HEK293 (cell line): Measurements from ENCODE around the gene PPP2R3C.

Experiments
- KLF10 ChIP-seq: fragments of 450-650 bp; IDR thresholded peaks from 2 replicates; pipeline ENCODE4 v1.5.1; 2018; ENCODE audit warnings: missing biosample characterization, mild to moderate bottlenecking, missing genetic modification characterization
- KLF7 ChIP-seq: fragments of 450-650 bp; formaldehyde crosslinking; IDR thresholded peaks from 2 replicates; pipeline ENCODE4 v1.5.1; 2016; ENCODE audit warnings: missing biosample characterization, missing genetic modification characterization, borderline replicate concordance
- KLF9 ChIP-seq: fragments of 450-650 bp; formaldehyde crosslinking; IDR thresholded peaks from 2 replicates; pipeline ENCODE4 v1.5.1; 2016; ENCODE audit warnings: missing biosample characterization, missing genetic modification characterization, low read depth
- MZF1 ChIP-seq: fragments of 450-650 bp; formaldehyde crosslinking; IDR thresholded peaks from 2 replicates; pipeline ENCODE4 v1.5.1; 2017; ENCODE audit warnings: missing biosample characterization, missing genetic modification characterization, borderline replicate concordance
- PRDM1 ChIP-seq: fragments of 450-650 bp; formaldehyde crosslinking; IDR thresholded peaks from 2 replicates; pipeline ENCODE4; 2016; ENCODE audit warnings: missing biosample characterization, missing genetic modification characterization
- SALL2 ChIP-seq: fragments of 450-650 bp; formaldehyde crosslinking; IDR thresholded peaks from 2 replicates; pipeline ENCODE4 v1.5.0; 2017; ENCODE audit warnings: missing biosample characterization, mild to moderate bottlenecking, missing genetic modification characterization, borderline replicate concordance
- SP2 ChIP-seq: fragments of 450-650 bp; formaldehyde crosslinking; IDR thresholded peaks from 2 replicates; pipeline ENCODE4 v1.5.1; 2016; ENCODE audit warnings: missing biosample characterization, missing genetic modification characterization
- YY1 ChIP-seq: fragments of 450-650 bp; formaldehyde crosslinking; IDR thresholded peaks from 2 replicates; pipeline ENCODE4 v1.5.1; 2018; ENCODE audit warnings: missing biosample characterization, missing genetic modification characterization
- ZBTB7A ChIP-seq: fragments of 450-650 bp; formaldehyde crosslinking; IDR thresholded peaks from 2 replicates; pipeline ENCODE4 v1.5.1; 2016; ENCODE audit warnings: low read depth, missing biosample characterization, missing genetic modification characterization
- ZNF112 ChIP-seq: fragments of 450-650 bp; formaldehyde crosslinking; IDR thresholded peaks from 2 replicates; pipeline ENCODE4 v1.5.0; 2017; ENCODE audit warnings: missing biosample characterization, missing genetic modification characterization
- ZNF174 ChIP-seq: fragments of 450-650 bp; formaldehyde crosslinking; IDR thresholded peaks from 2 replicates; pipeline ENCODE4 v1.5.0; 2017; ENCODE audit warnings: missing biosample characterization, mild to moderate bottlenecking, missing genetic modification characterization
- ZNF184 ChIP-seq: fragments of 450-650 bp; IDR thresholded peaks from 2 replicates; pipeline ENCODE4 v1.5.1; 2018; ENCODE audit warnings: missing biosample characterization, mild to moderate bottlenecking, missing genetic modification characterization
- ZNF2 ChIP-seq: fragments of 450-650 bp; formaldehyde crosslinking; IDR thresholded peaks from 2 replicates; pipeline ENCODE4 v1.5.1; 2016; ENCODE audit warnings: missing biosample characterization, missing genetic modification characterization
- ZNF214 ChIP-seq: fragments of 450-650 bp; formaldehyde crosslinking; IDR thresholded peaks from 2 replicates; pipeline ENCODE4 v1.5.1; 2017; ENCODE audit warnings: missing biosample characterization, mild to moderate bottlenecking, missing genetic modification characterization, borderline replicate concordance
- ZNF23 ChIP-seq: fragments of 450-650 bp; formaldehyde crosslinking; IDR thresholded peaks from 2 replicates; pipeline ENCODE4 v1.5.1; 2016; ENCODE audit warnings: missing biosample characterization, missing genetic modification characterization, borderline replicate concordance
- ZNF324 ChIP-seq: fragments of 450-650 bp; formaldehyde crosslinking; IDR thresholded peaks from 2 replicates; pipeline ENCODE4 v1.5.1; 2016; ENCODE audit warnings: missing biosample characterization, missing genetic modification characterization
- ZNF335 ChIP-seq: fragments of 450-650 bp; formaldehyde crosslinking; conservative IDR thresholded peaks from 2 replicates; pipeline ENCODE4 v1.5.1; 2016; ENCODE audit warnings: missing biosample characterization, missing genetic modification characterization
- ZNF341 ChIP-seq: fragments of 450-650 bp; formaldehyde crosslinking; IDR thresholded peaks from 2 replicates; pipeline ENCODE4; 2016; ENCODE audit warnings: low read depth, missing biosample characterization, missing genetic modification characterization
- ZNF350 ChIP-seq: fragments of 450-650 bp; formaldehyde crosslinking; IDR thresholded peaks from 2 replicates; pipeline ENCODE4 v1.5.0; 2017; ENCODE audit warnings: missing biosample characterization, mild to moderate bottlenecking, missing genetic modification characterization
- ZNF501 ChIP-seq: fragments of 450-650 bp; formaldehyde crosslinking; IDR thresholded peaks from 2 replicates; pipeline ENCODE4 v1.5.1; 2016; ENCODE audit warnings: missing biosample characterization, missing genetic modification characterization
- ZNF600 ChIP-seq: fragments of 450-650 bp; formaldehyde crosslinking; IDR thresholded peaks from 2 replicates; pipeline ENCODE4 v1.5.1; 2016; ENCODE audit warnings: missing biosample characterization, missing genetic modification characterization
- ZNF629 ChIP-seq: fragments of 450-650 bp; formaldehyde crosslinking; IDR thresholded peaks from 2 replicates; pipeline ENCODE4 v1.5.1; 2017; ENCODE audit warnings: missing biosample characterization, missing genetic modification characterization
- ZNF785 ChIP-seq: fragments of 450-650 bp; formaldehyde crosslinking; IDR thresholded peaks from 2 replicates; pipeline ENCODE4 v1.5.1; 2016; ENCODE audit warnings: missing biosample characterization, missing genetic modification characterization
- ZNF792 ChIP-seq: fragments of 450-650 bp; formaldehyde crosslinking; IDR thresholded peaks from 2 replicates; pipeline ENCODE4 v1.5.1; 2016; ENCODE audit warnings: missing biosample characterization, missing genetic modification characterization
- ZSCAN16 ChIP-seq: fragments of 450-650 bp; formaldehyde crosslinking; IDR thresholded peaks from 2 replicates; pipeline ENCODE4 v1.5.1; 2016; ENCODE audit warnings: missing biosample characterization, missing genetic modification characterization
- ZXDB ChIP-seq: fragments of 450-650 bp; formaldehyde crosslinking; IDR thresholded peaks from 2 replicates; pipeline ENCODE4 v1.5.1; 2016; ENCODE audit warnings: missing biosample characterization, missing genetic modification characterization
- TF ChIP-seq, protein P1 (sequence below): fragments of 450-650 bp; formaldehyde crosslinking; IDR thresholded peaks from 2 replicates; pipeline ENCODE4 v1.5.1; 2016; ENCODE audit warnings: missing biosample characterization, missing genetic modification characterization
- TF ChIP-seq, protein P2 (sequence below): fragments of 450-650 bp; formaldehyde crosslinking; IDR thresholded peaks from 2 replicates; pipeline ENCODE4 v1.5.1; 2016; ENCODE audit warnings: missing biosample characterization, missing genetic modification characterization, low read depth
- TF ChIP-seq, protein P3 (sequence below): fragments of 450-650 bp; formaldehyde crosslinking; IDR thresholded peaks from 2 replicates; pipeline ENCODE4 v1.5.1; 2016; ENCODE audit warnings: missing biosample characterization, missing genetic modification characterization
- TF ChIP-seq, protein P4 (sequence below): fragments of 450-650 bp; formaldehyde crosslinking; IDR thresholded peaks from 2 replicates; pipeline ENCODE4 v1.5.1; 2016; ENCODE audit warnings: missing biosample characterization, missing genetic modification characterization
- TF ChIP-seq, protein P5 (sequence below): fragments of 450-650 bp; formaldehyde crosslinking; IDR thresholded peaks from 2 replicates; pipeline ENCODE4 v1.5.1; 2016; ENCODE audit warnings: missing biosample characterization, missing genetic modification characterization

The PPP2R3C gene

DNA sequence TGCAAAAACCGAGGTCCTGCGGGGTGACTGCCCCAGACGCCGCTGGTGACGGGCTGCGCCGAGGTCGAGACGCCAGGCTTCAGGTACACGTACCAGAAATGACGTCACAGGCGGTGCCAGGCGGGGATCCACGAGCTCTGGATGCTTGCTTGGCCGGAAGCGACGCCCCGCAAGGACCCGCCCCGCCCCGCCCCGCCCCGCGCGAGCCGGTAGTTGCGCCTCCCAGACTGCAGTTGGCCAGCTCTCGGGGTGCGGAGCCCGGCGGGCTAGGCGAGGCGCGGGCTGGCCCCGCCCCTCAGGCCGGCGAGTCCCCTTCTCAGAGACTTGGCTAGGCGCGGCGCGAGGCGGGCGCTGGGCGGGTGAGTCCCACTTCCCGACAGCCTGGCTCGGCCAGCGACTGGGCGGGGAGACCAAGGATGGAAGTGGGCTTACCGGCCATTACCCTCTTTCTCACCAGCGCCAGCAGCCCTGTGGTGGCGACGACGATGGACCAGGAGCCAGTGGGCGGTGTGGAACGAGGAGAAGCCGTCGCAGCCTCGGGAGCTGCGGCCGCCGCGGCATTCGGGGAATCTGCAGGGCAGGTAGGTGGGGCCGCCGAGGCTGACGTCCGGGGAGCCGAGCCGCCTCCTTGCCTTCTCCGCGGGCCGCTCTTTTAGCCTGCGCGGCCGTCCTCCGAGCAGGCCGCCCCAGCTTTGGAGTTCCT, 75.6 kb downstream of the PPP2R3C start, which contains the start of gene FAM177A1 (continued):
- peak; percentile 61; the same call in 1 of the 2 replicates for TF ChIP-seq ZNF2 (tag by site-specific recombination)
- TF ChIP-seq, protein P1, sequence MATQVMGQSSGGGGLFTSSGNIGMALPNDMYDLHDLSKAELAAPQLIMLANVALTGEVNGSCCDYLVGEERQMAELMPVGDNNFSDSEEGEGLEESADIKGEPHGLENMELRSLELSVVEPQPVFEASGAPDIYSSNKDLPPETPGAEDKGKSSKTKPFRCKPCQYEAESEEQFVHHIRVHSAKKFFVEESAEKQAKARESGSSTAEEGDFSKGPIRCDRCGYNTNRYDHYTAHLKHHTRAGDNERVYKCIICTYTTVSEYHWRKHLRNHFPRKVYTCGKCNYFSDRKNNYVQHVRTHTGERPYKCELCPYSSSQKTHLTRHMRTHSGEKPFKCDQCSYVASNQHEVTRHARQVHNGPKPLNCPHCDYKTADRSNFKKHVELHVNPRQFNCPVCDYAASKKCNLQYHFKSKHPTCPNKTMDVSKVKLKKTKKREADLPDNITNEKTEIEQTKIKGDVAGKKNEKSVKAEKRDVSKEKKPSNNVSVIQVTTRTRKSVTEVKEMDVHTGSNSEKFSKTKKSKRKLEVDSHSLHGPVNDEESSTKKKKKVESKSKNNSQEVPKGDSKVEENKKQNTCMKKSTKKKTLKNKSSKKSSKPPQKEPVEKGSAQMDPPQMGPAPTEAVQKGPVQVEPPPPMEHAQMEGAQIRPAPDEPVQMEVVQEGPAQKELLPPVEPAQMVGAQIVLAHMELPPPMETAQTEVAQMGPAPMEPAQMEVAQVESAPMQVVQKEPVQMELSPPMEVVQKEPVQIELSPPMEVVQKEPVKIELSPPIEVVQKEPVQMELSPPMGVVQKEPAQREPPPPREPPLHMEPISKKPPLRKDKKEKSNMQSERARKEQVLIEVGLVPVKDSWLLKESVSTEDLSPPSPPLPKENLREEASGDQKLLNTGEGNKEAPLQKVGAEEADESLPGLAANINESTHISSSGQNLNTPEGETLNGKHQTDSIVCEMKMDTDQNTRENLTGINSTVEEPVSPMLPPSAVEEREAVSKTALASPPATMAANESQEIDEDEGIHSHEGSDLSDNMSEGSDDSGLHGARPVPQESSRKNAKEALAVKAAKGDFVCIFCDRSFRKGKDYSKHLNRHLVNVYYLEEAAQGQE (tag by site-specific recombination): no peak
- peak; percentile 54; the same call in 1 of the 2 replicates for TF ChIP-seq MZF1 (tag by site-specific recombination)
- TF ChIP-seq ZNF629 (tag by site-specific recombination): peak; percentile 96
- peak; percentile 80 for TF ChIP-seq SP2 (tag by site-specific recombination)
- TF ChIP-seq ZNF341 (tag by site-specific recombination): peak; percentile 54
- TF ChIP-seq ZNF23 (tag by site-specific recombination): no peak
- TF ChIP-seq KLF7: 0 out of 2 replicates have a peak, but pooled peaks have one; percentile 34
- no peak for TF ChIP-seq ZNF174 (tag by site-specific recombination)
- TF ChIP-seq ZNF214 (tag by site-specific recombination): no peak
- TF ChIP-seq YY1 (tag by site-specific recombination): no peak; the same call in none of the 2 replicates
- no peak for TF ChIP-seq ZNF184
- TF ChIP-seq, protein P2, sequence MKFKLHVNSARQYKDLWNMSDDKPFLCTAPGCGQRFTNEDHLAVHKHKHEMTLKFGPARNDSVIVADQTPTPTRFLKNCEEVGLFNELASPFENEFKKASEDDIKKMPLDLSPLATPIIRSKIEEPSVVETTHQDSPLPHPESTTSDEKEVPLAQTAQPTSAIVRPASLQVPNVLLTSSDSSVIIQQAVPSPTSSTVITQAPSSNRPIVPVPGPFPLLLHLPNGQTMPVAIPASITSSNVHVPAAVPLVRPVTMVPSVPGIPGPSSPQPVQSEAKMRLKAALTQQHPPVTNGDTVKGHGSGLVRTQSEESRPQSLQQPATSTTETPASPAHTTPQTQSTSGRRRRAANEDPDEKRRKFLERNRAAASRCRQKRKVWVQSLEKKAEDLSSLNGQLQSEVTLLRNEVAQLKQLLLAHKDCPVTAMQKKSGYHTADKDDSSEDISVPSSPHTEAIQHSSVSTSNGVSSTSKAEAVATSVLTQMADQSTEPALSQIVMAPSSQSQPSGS (tag by site-specific recombination): peak; percentile 98
- TF ChIP-seq, protein P3, sequence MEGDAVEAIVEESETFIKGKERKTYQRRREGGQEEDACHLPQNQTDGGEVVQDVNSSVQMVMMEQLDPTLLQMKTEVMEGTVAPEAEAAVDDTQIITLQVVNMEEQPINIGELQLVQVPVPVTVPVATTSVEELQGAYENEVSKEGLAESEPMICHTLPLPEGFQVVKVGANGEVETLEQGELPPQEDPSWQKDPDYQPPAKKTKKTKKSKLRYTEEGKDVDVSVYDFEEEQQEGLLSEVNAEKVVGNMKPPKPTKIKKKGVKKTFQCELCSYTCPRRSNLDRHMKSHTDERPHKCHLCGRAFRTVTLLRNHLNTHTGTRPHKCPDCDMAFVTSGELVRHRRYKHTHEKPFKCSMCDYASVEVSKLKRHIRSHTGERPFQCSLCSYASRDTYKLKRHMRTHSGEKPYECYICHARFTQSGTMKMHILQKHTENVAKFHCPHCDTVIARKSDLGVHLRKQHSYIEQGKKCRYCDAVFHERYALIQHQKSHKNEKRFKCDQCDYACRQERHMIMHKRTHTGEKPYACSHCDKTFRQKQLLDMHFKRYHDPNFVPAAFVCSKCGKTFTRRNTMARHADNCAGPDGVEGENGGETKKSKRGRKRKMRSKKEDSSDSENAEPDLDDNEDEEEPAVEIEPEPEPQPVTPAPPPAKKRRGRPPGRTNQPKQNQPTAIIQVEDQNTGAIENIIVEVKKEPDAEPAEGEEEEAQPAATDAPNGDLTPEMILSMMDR: peak; percentile 62
- no peak for TF ChIP-seq SALL2 (tag by site-specific recombination)
- 0 out of 2 replicates have a peak, but pooled peaks have one; percentile 30 for TF ChIP-seq ZSCAN16 (tag by site-specific recombination)
- peak; percentile 80 for TF ChIP-seq KLF9 (tag by site-specific recombination)
- TF ChIP-seq ZNF792 (tag by site-specific recombination): peak; percentile 24; the same call in 1 of the 2 replicates
- TF ChIP-seq ZNF335: no peak
- TF ChIP-seq, protein P4, sequence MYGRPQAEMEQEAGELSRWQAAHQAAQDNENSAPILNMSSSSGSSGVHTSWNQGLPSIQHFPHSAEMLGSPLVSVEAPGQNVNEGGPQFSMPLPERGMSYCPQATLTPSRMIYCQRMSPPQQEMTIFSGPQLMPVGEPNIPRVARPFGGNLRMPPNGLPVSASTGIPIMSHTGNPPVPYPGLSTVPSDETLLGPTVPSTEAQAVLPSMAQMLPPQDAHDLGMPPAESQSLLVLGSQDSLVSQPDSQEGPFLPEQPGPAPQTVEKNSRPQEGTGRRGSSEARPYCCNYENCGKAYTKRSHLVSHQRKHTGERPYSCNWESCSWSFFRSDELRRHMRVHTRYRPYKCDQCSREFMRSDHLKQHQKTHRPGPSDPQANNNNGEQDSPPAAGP: 0 out of 2 replicates have a peak, but pooled peaks have one; percentile 68
- TF ChIP-seq KLF10 (tag by site-specific recombination): peak; percentile 80
- no peak for TF ChIP-seq ZNF350
- peak; percentile 71 for TF ChIP-seq ZNF324 (tag by site-specific recombination)
- peak; percentile 85 for TF ChIP-seq ZNF600 (tag by site-specific recombination)
- peak; percentile 63; the same call in 1 of the 2 replicates for TF ChIP-seq ZNF785
- TF ChIP-seq, protein P5, sequence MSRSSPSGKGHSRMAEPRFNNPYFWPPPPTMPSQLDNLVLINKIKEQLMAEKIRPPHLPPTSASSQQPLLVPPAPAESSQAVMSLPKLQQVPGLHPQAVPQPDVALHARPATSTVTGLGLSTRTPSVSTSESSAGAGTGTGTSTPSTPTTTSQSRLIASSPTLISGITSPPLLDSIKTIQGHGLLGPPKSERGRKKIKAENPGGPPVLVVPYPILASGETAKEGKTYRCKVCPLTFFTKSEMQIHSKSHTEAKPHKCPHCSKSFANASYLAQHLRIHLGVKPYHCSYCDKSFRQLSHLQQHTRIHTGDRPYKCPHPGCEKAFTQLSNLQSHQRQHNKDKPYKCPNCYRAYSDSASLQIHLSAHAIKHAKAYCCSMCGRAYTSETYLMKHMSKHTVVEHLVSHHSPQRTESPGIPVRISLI (tag by site-specific recombination): no peak
- no peak for TF ChIP-seq ZNF112 (tag by site-specific recombination)
- TF ChIP-seq ZBTB7A (tag by site-specific recombination): peak; percentile 86
- TF ChIP-seq ZNF501 (tag by site-specific recombination): peak; percentile 90; the same call in 1 of the 2 replicates
- no peak for TF ChIP-seq PRDM1 (tag by site-specific recombination)
- TF ChIP-seq ZXDB (tag by site-specific recombination): peak; percentile 89
